SK-N-SH treated with all-trans-retinoic acid at 6 μM for 48 hours (cell line): ENCODE data around the gene YPEL4.

ENCODE experiments used
- ATAC-seq: fragments of 200-7000 bp; cut with Tn5 transposase; 3 replicates; pipeline ENCODE4 v1.9.1; 2020; ENCODE audit warnings: mild to moderate bottlenecking, moderate library complexity
- ARNTL ChIP-seq: fragments of 450-650 bp; formaldehyde crosslinking; IDR thresholded peaks from 2 replicates; pipeline ENCODE4 v1.5.0; 2020; ENCODE audit warnings: low read depth, mild to moderate bottlenecking, moderate library complexity, borderline replicate concordance
- BACH2 ChIP-seq: fragments of 250-450 bp; sonication (Bioruptor Pico); IDR thresholded peaks from 2 replicates; pipeline ENCODE4 v1.9.0; 2021; ENCODE audit warnings: mild to moderate bottlenecking, borderline replicate concordance
- CSDC2 ChIP-seq: fragments of 250-450 bp; sonication (Bioruptor Pico); IDR thresholded peaks from 2 replicates; pipeline ENCODE4 v1.5.0; 2020; ENCODE audit warnings: mild to moderate bottlenecking, moderate library complexity
- CSRNP3 ChIP-seq: fragments of 250-450 bp; sonication (Bioruptor Pico); IDR thresholded peaks from 2 replicates; pipeline ENCODE4 v1.5.1; 2021; ENCODE audit warnings: mild to moderate bottlenecking, moderate library complexity
- ESRRG ChIP-seq: fragments of 250-450 bp; sonication (Bioruptor Pico); IDR thresholded peaks from 2 replicates; pipeline ENCODE4 v1.6.1; 2021; ENCODE audit warnings: mild to moderate bottlenecking
- GLIS3 ChIP-seq: fragments of 250-450 bp; sonication (Bioruptor Pico); IDR thresholded peaks from 2 replicates; pipeline ENCODE4 v1.5.0; 2020; ENCODE audit warnings: mild to moderate bottlenecking, moderate library complexity
- ISL1 ChIP-seq: fragments of 250-450 bp; sonication (Bioruptor Pico); IDR thresholded peaks from 2 replicates; pipeline ENCODE4 v2.1.2; 2022; ENCODE audit warnings: mild to moderate bottlenecking, moderate library complexity
- OSR1 ChIP-seq: fragments of 250-450 bp; sonication (Bioruptor Pico); IDR thresholded peaks from 2 replicates; pipeline ENCODE4 v1.8.0; 2022; ENCODE audit warnings: moderate library complexity, mild to moderate bottlenecking, inconsistent platforms
- PATZ1 ChIP-seq: fragments of 250-450 bp; sonication (Bioruptor Pico); IDR thresholded peaks from 2 replicates; pipeline ENCODE4 v1.8.0; 2020; ENCODE audit warnings: mild to moderate bottlenecking, moderate library complexity, borderline replicate concordance
- POU6F1 ChIP-seq: fragments of 250-450 bp; sonication (Bioruptor Pico); IDR thresholded peaks from 2 replicates; pipeline ENCODE4 v1.8.0; 2021; ENCODE audit warnings: low read depth, mild to moderate bottlenecking, moderate library complexity, borderline replicate concordance
- PPARA ChIP-seq: fragments of 250-450 bp; sonication (Bioruptor Pico); IDR thresholded peaks from 2 replicates; pipeline ENCODE4 v1.5.0; 2020; ENCODE audit warnings: mild to moderate bottlenecking, borderline replicate concordance
- SNAI2 ChIP-seq: fragments of 250-450 bp; sonication (Bioruptor Pico); IDR thresholded peaks from 2 replicates; pipeline ENCODE4 v1.5.0; 2020; ENCODE audit warnings: mild to moderate bottlenecking, moderate library complexity
- TCF4 ChIP-seq: fragments of 250-450 bp; sonication (Bioruptor Pico); IDR thresholded peaks from 2 replicates; pipeline ENCODE4 v1.8.0; 2021; ENCODE audit warnings: mild to moderate bottlenecking, moderate library complexity, borderline replicate concordance
- TOX ChIP-seq: fragments of 250-450 bp; sonication (Bioruptor Pico); IDR thresholded peaks from 2 replicates; pipeline ENCODE4 v1.8.0; 2021; ENCODE audit warnings: mild to moderate bottlenecking, moderate library complexity, borderline replicate concordance
- ZC3H10 ChIP-seq: fragments of 250-450 bp; sonication (Bioruptor Pico); IDR thresholded peaks from 2 replicates; pipeline ENCODE4 v1.5.1; 2021; ENCODE audit warnings: mild to moderate bottlenecking, moderate library complexity
- ZFP3 ChIP-seq: fragments of 250-450 bp; sonication (Bioruptor Pico); IDR thresholded peaks from 2 replicates; pipeline ENCODE4 v1.5.0; 2020; ENCODE audit warnings: mild to moderate bottlenecking, moderate library complexity
- ZFP30 ChIP-seq: fragments of 450-650 bp; formaldehyde crosslinking; IDR thresholded peaks from 2 replicates; pipeline ENCODE4 v1.5.0; 2022; ENCODE audit warnings: mild to moderate bottlenecking, moderate library complexity
- ZNF565 ChIP-seq: fragments of 450-650 bp; formaldehyde crosslinking; conservative IDR thresholded peaks from 2 replicates; pipeline ENCODE4 v1.5.0; 2020; ENCODE audit warnings: low read depth, mild to moderate bottlenecking, moderate library complexity
- ZNF70 ChIP-seq: fragments of 450-650 bp; formaldehyde crosslinking; IDR thresholded peaks from 2 replicates; pipeline ENCODE4 v1.5.0; 2020; ENCODE audit warnings: mild to moderate bottlenecking, moderate library complexity
- ZNF8 ChIP-seq: fragments of 450-650 bp; formaldehyde crosslinking; IDR thresholded peaks from 2 replicates; pipeline ENCODE4 v1.5.0; 2020; ENCODE audit warnings: mild to moderate bottlenecking, moderate library complexity

Gene YPEL4

GRCh38 chr11:57640068-57640800 is 9.5 kb downstream of the YPEL4 start:
- ATAC-seq, result no peak
- TF ChIP-seq ESRRG (CRISPR knock-in tag), result no peak
- no peak for TF ChIP-seq PPARA (CRISPR knock-in tag)
- no peak for TF ChIP-seq ZNF70
- TF ChIP-seq ZFP3 (CRISPR knock-in tag), result no peak
- TF ChIP-seq ISL1 (CRISPR knock-in tag), result no peak
- no peak for TF ChIP-seq GLIS3 (CRISPR knock-in tag)
- no peak for TF ChIP-seq CSRNP3 (CRISPR knock-in tag)
- TF ChIP-seq ZC3H10 (CRISPR knock-in tag), result no peak
- no peak for TF ChIP-seq TCF4
- no peak for TF ChIP-seq SNAI2
- no peak for TF ChIP-seq ZNF565 (CRISPR knock-in tag)

- ATAC-seq, result peak; percentile 8; the same call in 2 of the 3 replicates
- TF ChIP-seq CSRNP3 (CRISPR knock-in tag) (no peak), OSR1 (no peak), BACH2 (no peak), ISL1 (CRISPR knock-in tag) (no peak), ZNF70 (no peak), TOX (no peak), CSDC2 (CRISPR knock-in tag) (no peak)
These were observed 10.2 kb downstream of the YPEL4 start for GRCh38 chr11:57639321-57640067.

- TF ChIP-seq ZFP30 (CRISPR knock-in tag), result no peak
- no peak for TF ChIP-seq ARNTL (CRISPR knock-in tag)
- TF ChIP-seq ZNF565 (CRISPR knock-in tag), result no peak
- TF ChIP-seq ZNF8 (CRISPR knock-in tag), result no peak
- TF ChIP-seq CSRNP3 (CRISPR knock-in tag), result no peak
- TF ChIP-seq POU6F1 (CRISPR knock-in tag), result no peak
- no peak for TF ChIP-seq TOX
- TF ChIP-seq PATZ1 (CRISPR knock-in tag), result no peak
- no peak for TF ChIP-seq ZNF70
- no peak for TF ChIP-seq OSR1
- TF ChIP-seq SNAI2, result no peak
- TF ChIP-seq ZC3H10 (CRISPR knock-in tag), result no peak
- TF ChIP-seq, all 23 proteins: peak for 0
- peak; percentile 6; the same call in 2 of the 3 replicates for ATAC-seq
These were observed 10.8 kb downstream of the YPEL4 start for GRCh38 chr11:57638811-57639320.
